ENCODE results near the gene ICE2.

The ICE2 gene

DNA sequence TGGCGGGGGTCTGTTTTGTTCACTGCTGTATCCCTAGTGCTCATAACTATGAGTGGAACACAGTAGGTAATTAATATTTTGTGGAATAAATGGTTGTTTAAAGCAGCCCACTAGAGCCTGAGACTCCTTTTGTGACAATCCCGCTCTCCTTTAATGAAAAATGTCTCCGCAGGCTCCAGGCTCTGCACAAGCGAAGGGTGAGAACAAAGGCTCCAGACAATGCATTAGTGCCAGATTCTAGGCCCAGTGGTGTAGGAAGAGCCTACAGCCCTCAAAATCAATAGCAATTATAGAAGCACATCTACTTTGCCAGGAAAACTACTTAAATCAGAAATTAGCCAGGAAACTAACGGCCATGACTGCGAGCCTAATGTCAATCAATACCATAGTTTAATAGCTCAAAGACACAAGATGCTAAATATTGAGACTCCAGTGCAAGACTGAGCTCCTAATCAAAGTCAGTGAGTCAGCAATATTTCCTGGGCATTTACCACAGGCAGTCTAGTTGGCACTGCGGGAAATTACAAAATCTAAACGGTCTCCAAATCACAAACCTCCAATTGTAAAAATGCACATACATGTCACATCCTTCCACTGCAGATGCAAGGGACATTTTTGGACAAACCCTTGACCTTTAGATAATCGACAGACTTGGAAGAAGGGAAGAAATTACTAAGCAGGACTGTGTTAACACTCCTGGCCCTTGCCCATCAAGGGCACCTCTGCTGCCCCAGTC is 83.5 kb downstream of the ICE2 start:
- peak; percentile 45 for DNase-seq (ENCODE audit: low read depth)
- Histone ChIP-seq H3K9ac (ENCODE audit: low read length) (peak overlapping the region; percentile 99), H3K27me3 (replicated peaks; ENCODE audit: control insufficient read depth, insufficient read depth, low read length) (no peaks in the 10 kb centered on the region), H3K9me3 (ENCODE audit: control insufficient read depth, low read length) (no peaks in the 10 kb centered on the region), H3K36me3 (ENCODE audit: control insufficient read depth, insufficient read depth, low read length, severe bottlenecking) (peaks cover 39% of the 10 kb centered on the region), H3K4me1 (ENCODE audit: control insufficient read depth, insufficient read depth, low read length) (peaks cover 62% of the 10 kb centered on the region), H3K4me3 (ENCODE audit: low read length) (peak overlapping the region; percentile 98)

DNA sequence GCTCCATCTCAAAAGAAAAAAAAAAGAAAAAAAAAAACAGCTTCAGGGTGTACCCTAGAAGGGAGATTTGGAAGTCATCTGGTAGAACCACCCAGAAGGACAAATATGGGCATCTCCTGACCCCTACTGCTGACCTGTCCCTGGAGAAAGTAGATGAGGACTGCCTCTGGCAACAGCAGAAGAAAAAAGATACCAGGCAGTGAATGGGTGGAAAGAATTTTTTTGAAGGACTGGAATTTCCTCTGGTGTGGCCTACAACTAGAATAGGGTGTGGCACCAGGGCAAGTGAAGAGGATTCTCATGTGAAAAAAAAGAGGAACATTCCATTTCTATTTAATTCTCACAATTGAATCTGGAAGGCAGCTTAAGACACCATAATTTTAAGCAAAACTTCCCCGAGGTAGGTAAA is 84.2 kb downstream of the ICE2 start:
- Histone ChIP-seq H3K27me3 (replicated peaks; ENCODE audit: control insufficient read depth, insufficient read depth, low read length) (no peaks in the 10 kb centered on the region), H3K36me3 (ENCODE audit: control insufficient read depth, insufficient read depth, low read length, severe bottlenecking) (peaks cover 46% of the 10 kb centered on the region), H3K9me3 (ENCODE audit: control insufficient read depth, low read length) (no peaks in the 10 kb centered on the region), H3K9ac (ENCODE audit: low read length) (peak overlapping the region; percentile 99), H3K4me3 (ENCODE audit: low read length) (peak overlapping the region; percentile 98), H3K4me1 (ENCODE audit: control insufficient read depth, insufficient read depth, low read length) (peaks cover 64% of the 10 kb centered on the region)
- peak; percentile 60 for DNase-seq (ENCODE audit: low read depth)

DNA sequence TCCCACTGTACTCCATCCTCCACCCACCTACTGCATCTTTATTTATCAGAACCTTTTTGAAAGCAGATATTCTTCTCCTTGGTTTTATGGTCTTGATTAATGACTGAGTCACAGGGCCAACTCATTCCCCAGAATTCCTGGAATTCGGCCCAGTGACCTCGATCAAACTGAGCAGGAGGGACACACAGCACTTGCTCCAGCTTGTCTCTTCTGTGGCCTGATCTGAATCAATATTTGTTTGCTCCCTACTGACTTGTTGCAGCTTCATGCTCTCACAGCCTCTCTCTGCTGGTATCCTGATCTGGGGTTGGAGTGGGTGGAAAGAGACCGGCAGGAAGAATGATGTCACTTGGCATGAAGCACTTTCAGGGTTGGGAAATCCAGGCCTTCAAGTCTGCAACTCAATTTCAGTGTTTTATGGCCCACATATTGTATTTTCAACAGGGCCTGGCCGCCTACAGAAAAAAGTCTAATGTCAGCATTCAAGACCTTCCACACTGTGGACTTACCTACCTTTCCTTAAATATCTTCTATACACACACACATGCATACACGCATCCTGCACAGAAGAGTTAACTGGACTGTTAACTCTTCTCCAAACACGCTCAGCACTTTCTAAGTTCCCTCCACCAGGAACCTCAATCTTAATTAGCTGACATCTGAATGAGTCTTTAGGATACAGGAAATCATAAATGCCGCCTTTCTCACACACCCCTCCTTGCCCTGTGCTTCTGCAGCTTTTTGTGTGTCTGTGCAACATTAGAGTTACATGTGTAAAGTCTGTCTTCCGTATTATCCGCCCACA is 85.8 kb downstream of the ICE2 start:
- peak overlapping the region; percentile 98 for H3K4me3 ChIP-seq (ENCODE audit: low read length)
- peak; percentile 95 for DNase-seq (ENCODE audit: low read depth)
- peaks cover 68% of the 10 kb centered on the region for H3K4me1 ChIP-seq (ENCODE audit: control insufficient read depth, insufficient read depth, low read length)

DNA sequence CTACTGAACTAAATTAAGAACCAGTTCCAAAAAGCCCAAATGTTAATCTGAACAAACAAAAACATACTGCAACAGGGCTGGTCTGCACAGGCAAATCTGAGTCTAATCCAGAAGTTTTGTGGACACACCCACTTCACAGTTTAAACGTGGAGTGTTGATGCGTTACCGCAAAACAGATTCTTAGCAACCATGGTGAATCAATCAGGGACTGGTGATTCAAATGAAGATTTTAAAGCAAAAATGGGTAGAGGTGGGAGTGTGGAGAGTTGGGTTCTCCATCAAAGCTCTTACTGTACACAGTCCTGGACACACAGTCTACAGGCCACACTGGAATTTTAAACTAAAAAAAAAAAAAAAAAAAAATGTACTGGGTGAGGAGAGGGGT is 86.3 kb downstream of the ICE2 start:
- peak overlapping the region; percentile 99 for H3K9ac ChIP-seq (ENCODE audit: low read length)
- peak overlapping the region; percentile 98 for H3K4me3 ChIP-seq (ENCODE audit: low read length)
- no peaks in the 10 kb centered on the region for H3K27me3 ChIP-seq (replicated peaks; ENCODE audit: control insufficient read depth, insufficient read depth, low read length)
- H3K4me1 ChIP-seq (ENCODE audit: control insufficient read depth, insufficient read depth, low read length) = peaks cover 69% of the 10 kb centered on the region
- no peaks in the 10 kb centered on the region for H3K9me3 ChIP-seq (ENCODE audit: control insufficient read depth, low read length)
- H3K36me3 ChIP-seq (ENCODE audit: control insufficient read depth, insufficient read depth, low read length, severe bottlenecking) = peaks cover 49% of the 10 kb centered on the region
- peak; percentile 74 for DNase-seq (ENCODE audit: low read depth)

More for the DNA sequence above, 85.8 kb downstream of the ICE2 start:
- H3K36me3 ChIP-seq (ENCODE audit: control insufficient read depth, insufficient read depth, low read length, severe bottlenecking) = peaks cover 49% of the 10 kb centered on the region
- H3K9ac ChIP-seq (ENCODE audit: low read length) = peak overlapping the region; percentile 99
- H3K27me3 ChIP-seq (replicated peaks; ENCODE audit: control insufficient read depth, insufficient read depth, low read length) = no peaks in the 10 kb centered on the region
- H3K9me3 ChIP-seq (ENCODE audit: control insufficient read depth, low read length) = no peaks in the 10 kb centered on the region

- DNase-seq (ENCODE audit: low read depth) = peak; percentile 22
- peaks cover 55% of the 10 kb centered on the region for H3K36me3 ChIP-seq (ENCODE audit: control insufficient read depth, insufficient read depth, low read length, severe bottlenecking)
- peak overlapping the region; percentile 98 for H3K4me3 ChIP-seq (ENCODE audit: low read length)
- no peaks in the 10 kb centered on the region for H3K9me3 ChIP-seq (ENCODE audit: control insufficient read depth, low read length)
- peak overlapping the region; percentile 99 for H3K9ac ChIP-seq (ENCODE audit: low read length)
- no peaks in the 10 kb centered on the region for H3K27me3 ChIP-seq (replicated peaks; ENCODE audit: control insufficient read depth, insufficient read depth, low read length)
- peaks cover 76% of the 10 kb centered on the region for H3K4me1 ChIP-seq (ENCODE audit: control insufficient read depth, insufficient read depth, low read length)
Observed at GRCh38 chr15:60391722-60392315, 87.1 kb downstream of the ICE2 start.

GRCh38 chr15:60390871-60391501 is 88.0 kb downstream of the ICE2 start:
- DNase-seq (ENCODE audit: low read depth) = peak; percentile 91
- Histone ChIP-seq H3K27me3 (replicated peaks; ENCODE audit: control insufficient read depth, insufficient read depth, low read length) (no peaks in the 10 kb centered on the region), H3K4me1 (ENCODE audit: control insufficient read depth, insufficient read depth, low read length) (peaks cover 85% of the 10 kb centered on the region), H3K9me3 (ENCODE audit: control insufficient read depth, low read length) (no peaks in the 10 kb centered on the region), H3K4me3 (ENCODE audit: low read length) (peak overlapping the region; percentile 98), H3K36me3 (ENCODE audit: control insufficient read depth, insufficient read depth, low read length, severe bottlenecking) (peaks cover 58% of the 10 kb centered on the region), H3K9ac (ENCODE audit: low read length) (peak overlapping the region; percentile 99)

GRCh38 chr15:60390231-60390630 is 88.7 kb downstream of the ICE2 start:
- Histone ChIP-seq H3K4me1 (ENCODE audit: control insufficient read depth, insufficient read depth, low read length) (peaks cover 86% of the 10 kb centered on the region), H3K27me3 (replicated peaks; ENCODE audit: control insufficient read depth, insufficient read depth, low read length) (no peaks in the 10 kb centered on the region), H3K9me3 (ENCODE audit: control insufficient read depth, low read length) (no peaks in the 10 kb centered on the region), H3K4me3 (ENCODE audit: low read length) (peak overlapping the region; percentile 98), H3K9ac (ENCODE audit: low read length) (peak overlapping the region; percentile 99), H3K36me3 (ENCODE audit: control insufficient read depth, insufficient read depth, low read length, severe bottlenecking) (peaks cover 52% of the 10 kb centered on the region)
- DNase-seq (ENCODE audit: low read depth) = peak; percentile 43

GRCh38 chr15:60389261-60390077 is 89.5 kb downstream of the ICE2 start:
- DNase-seq (ENCODE audit: low read depth) = peak; percentile 49
- Histone ChIP-seq H3K36me3 (ENCODE audit: control insufficient read depth, insufficient read depth, low read length, severe bottlenecking) (peaks cover 53% of the 10 kb centered on the region), H3K4me3 (ENCODE audit: low read length) (peak overlapping the region; percentile 98), H3K9ac (ENCODE audit: low read length) (peak overlapping the region; percentile 99), H3K9me3 (ENCODE audit: control insufficient read depth, low read length) (no peaks in the 10 kb centered on the region), H3K27me3 (replicated peaks; ENCODE audit: control insufficient read depth, insufficient read depth, low read length) (no peaks in the 10 kb centered on the region), H3K4me1 (ENCODE audit: control insufficient read depth, insufficient read depth, low read length) (peaks cover 85% of the 10 kb centered on the region)

DNA sequence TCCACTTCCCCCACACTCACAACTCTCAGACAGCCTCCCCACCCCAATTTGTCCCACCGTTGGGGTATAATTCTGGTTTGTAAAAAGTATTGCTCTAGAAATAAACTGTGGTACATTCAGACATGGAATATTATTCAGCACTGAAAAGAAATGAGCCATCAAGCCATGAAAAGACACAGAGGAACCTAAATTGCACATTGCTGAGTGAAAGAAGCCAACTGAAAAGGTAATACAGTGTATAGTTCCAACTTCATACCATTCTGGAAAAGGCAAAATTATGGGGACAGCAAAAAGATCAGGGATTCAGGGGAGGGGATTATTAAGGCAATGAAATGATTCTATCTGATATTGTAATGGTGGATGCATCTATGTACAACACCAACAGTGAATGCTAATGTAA is 91.6 kb downstream of the ICE2 start:
- H3K4me1 ChIP-seq (ENCODE audit: control insufficient read depth, insufficient read depth, low read length) = peaks cover 85% of the 10 kb centered on the region
- no peaks in the 10 kb centered on the region for H3K9me3 ChIP-seq (ENCODE audit: control insufficient read depth, low read length)
- H3K9ac ChIP-seq (ENCODE audit: low read length) = no peak overlapping the region
- H3K27me3 ChIP-seq (replicated peaks; ENCODE audit: control insufficient read depth, insufficient read depth, low read length) = no peaks in the 10 kb centered on the region
- DNase-seq (ENCODE audit: low read depth) = no peak
- peak overlapping the region; percentile 4 for H3K4me3 ChIP-seq (ENCODE audit: low read length)
- H3K36me3 ChIP-seq (ENCODE audit: control insufficient read depth, insufficient read depth, low read length, severe bottlenecking) = peaks cover 64% of the 10 kb centered on the region

DNA sequence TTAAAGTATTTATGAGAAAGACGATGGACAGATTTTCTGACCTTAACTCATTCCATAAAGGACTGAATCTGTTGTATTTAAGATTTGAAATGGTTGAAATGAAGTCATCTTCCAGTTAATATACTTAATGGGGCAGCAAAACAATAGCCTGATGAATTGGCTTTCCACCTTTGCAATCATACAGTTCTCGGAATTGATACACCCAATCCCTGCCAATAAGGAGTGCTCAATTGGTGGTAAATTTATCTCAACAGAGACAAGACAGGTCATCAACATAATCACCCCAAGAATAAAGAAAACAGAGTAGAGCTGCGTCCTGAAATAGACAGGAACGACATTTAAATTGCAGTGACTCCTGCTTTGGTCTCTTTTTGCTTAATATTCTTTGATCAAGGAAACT is 92.3 kb downstream of the ICE2 start:
- H3K9me3 ChIP-seq (ENCODE audit: control insufficient read depth, low read length) = no peaks in the 10 kb centered on the region
- H3K4me3 ChIP-seq (ENCODE audit: low read length) = peak overlapping the region; percentile 38
- peak overlapping the region; percentile 31 for H3K9ac ChIP-seq (ENCODE audit: low read length)
- H3K36me3 ChIP-seq (ENCODE audit: control insufficient read depth, insufficient read depth, low read length, severe bottlenecking) = peaks cover 63% of the 10 kb centered on the region
- no peaks in the 10 kb centered on the region for H3K27me3 ChIP-seq (replicated peaks; ENCODE audit: control insufficient read depth, insufficient read depth, low read length)
- H3K4me1 ChIP-seq (ENCODE audit: control insufficient read depth, insufficient read depth, low read length) = peaks cover 84% of the 10 kb centered on the region
- no peak for DNase-seq (ENCODE audit: low read depth)
